Frontal cortex (tissue), 4 donors: ENCODE data around the gene UIMC1. TPM values are rescaled to one million over a fixed set of nuclear protein-coding genes. Genes with fewer than 3 reads are reported as not detected.

Experiments
- DNase-seq, 2 donors: peaks; one replicate each; pipeline ENCODE4 v3.0.0; 2012; ENCODE audit warnings: low spot score in 2 of 2
- FAIRE-seq: peaks from 2 replicates; lab custom pipeline; 2012; peaks lifted over from hg19 to GRCh38; lab: Jason Lieb, UNC
- total RNA-seq: library from RNA; depleted of rRNA; stranded (reverse); fragments of >200 nt; gene quantifications from one replicate; pipeline ENCODE4 v1.2.3, GENCODE V29; 2014
- donor health status: control.
- donor health status: control.
- donor health status: control.

Gene UIMC1
- total RNA-seq, 1 donor from 2014 or later = 109 TPM

GRCh38 chr5:176889321-176890280, 117.0 kb downstream of the UIMC1 start:
- DNase-seq (peak in 1 of 2 donors; percentile 2), FAIRE-seq (no peak)

GRCh38 chr5:176888865-176889165, 117.8 kb downstream of the UIMC1 start:
- no peak for DNase-seq
- FAIRE-seq = no peak

GRCh38 chr5:176888016-176888864, 118.3 kb downstream of the UIMC1 start:
- DNase-seq (peak in 1 of 2 donors; percentile 8), FAIRE-seq (no peak)

- FAIRE-seq (no peak), DNase-seq (peak in 1 of 2 donors; percentile 4)
These were observed 119.2 kb downstream of the UIMC1 start for GRCh38 chr5:176887252-176887849.

GRCh38 chr5:176886336-176887251, 120.0 kb downstream of the UIMC1 start:
- FAIRE-seq = no peak
- DNase-seq = peak in 1 of 2 donors; percentile 34

GRCh38 chr5:176884571-176884890, 122.0 kb downstream of the UIMC1 start:
- DNase-seq = no peak

GRCh38 chr5:176883700-176884570, 122.6 kb downstream of the UIMC1 start:
- no peak for DNase-seq

More at GRCh38 chr5:176884571-176884890, 122.0 kb downstream of the UIMC1 start:
- no peak for FAIRE-seq

GRCh38 chr5:176882567-176882903, 124.0 kb downstream of the UIMC1 start:
- FAIRE-seq (no peak), DNase-seq (no peak)

More at GRCh38 chr5:176883700-176884570, 122.6 kb downstream of the UIMC1 start:
- no peak for FAIRE-seq

GRCh38 chr5:176881816-176882566, 124.6 kb downstream of the UIMC1 start:
- FAIRE-seq = no peak
- no peak for DNase-seq

- no peak for DNase-seq
- no peak for FAIRE-seq
These were observed 125.4 kb downstream of the UIMC1 start for GRCh38 chr5:176881021-176881749.

- DNase-seq = no peak
These were observed 126.1 kb downstream of the UIMC1 start for GRCh38 chr5:176880366-176881020.

GRCh38 chr5:176879663-176880361, 126.8 kb downstream of the UIMC1 start:
- FAIRE-seq (no peak), DNase-seq (no peak)

More at GRCh38 chr5:176880366-176881020, 126.1 kb downstream of the UIMC1 start:
- no peak for FAIRE-seq

GRCh38 chr5:176878906-176879662, 127.5 kb downstream of the UIMC1 start:
- DNase-seq (peak in 1 of 2 donors; percentile 14), FAIRE-seq (no peak)

GRCh38 chr5:176878463-176878862, 128.1 kb downstream of the UIMC1 start:
- no peak for DNase-seq
- no peak for FAIRE-seq

- FAIRE-seq (no peak), DNase-seq (no peak)
These were observed 128.7 kb downstream of the UIMC1 start for GRCh38 chr5:176877793-176878331.
